AG09319 (cell line): Measurements from ENCODE around the gene CBFA2T2.
"Not testable (repeated sequence)": the region's sequence is repeated elsewhere in the genome, so short reads cannot be mapped to it uniquely, and the experiment has no call there.

ENCODE experiments used
- DNase-seq: peaks from one replicate; pipeline ENCODE4 v3.0.0-alpha.2; 2010; ENCODE audit warnings: low read depth; ENCODE audit errors: extremely low read depth
- CTCF ChIP-seq: IDR thresholded peaks from 2 replicates; pipeline ENCODE4 v1.5.1; 2011; ENCODE audit warnings: low read depth, mild to moderate bottlenecking, inconsistent platforms, low read length, moderate library complexity

CBFA2T2 gene

GRCh38 chr20:33558348-33559144 is 68.7 kb downstream of the CBFA2T2 start:
- no peak for DNase-seq
- TF ChIP-seq CTCF = no peak

GRCh38 chr20:33559212-33559611 is 69.3 kb downstream of the CBFA2T2 start:
- DNase-seq = no peak
- no peak for TF ChIP-seq CTCF

GRCh38 chr20:33560026-33560425 is 70.1 kb downstream of the CBFA2T2 start:
- no peak for TF ChIP-seq CTCF
- no peak for DNase-seq

- DNase-seq = not testable (repeated sequence)
These were observed 71.2 kb downstream of the CBFA2T2 start for GRCh38 chr20:33561053-33561452.

- no peak for TF ChIP-seq CTCF
- peak; percentile 82 for DNase-seq
These were observed 72.1 kb downstream of the CBFA2T2 start for GRCh38 chr20:33561692-33562601.

GRCh38 chr20:33563788-33564187 is 73.9 kb downstream of the CBFA2T2 start:
- no peak for TF ChIP-seq CTCF
- DNase-seq = no peak

- no peak for TF ChIP-seq CTCF
- DNase-seq = no peak
These were observed 77.1 kb downstream of the CBFA2T2 start for GRCh38 chr20:33566781-33567603.
